OCI-LY3 (cell line): ENCODE results near the gene VPS13A.

Source experiments
- CTCF ChIP-seq: fragments of 200-600, 300-600 bp; sonication (generic); IDR thresholded peaks from 2 replicates; pipeline ENCODE4 v1.5.1; 2014; ENCODE audit warnings: antibody characterized with exemption, low read length, low read depth
- EZH2phosphoT487 ChIP-seq: fragments of 200-600 bp; shearing (Covaris generic); IDR thresholded peaks from 2 replicates; pipeline ENCODE4 v1.6.1; 2018; ENCODE audit warnings: antibody characterized with exemption, mixed run types, low read depth

GRCh38 chr9:77215874-77216273 is 38.5 kb downstream of the VPS13A start:
- TF ChIP-seq CTCF: peak; percentile 13; the same call in 1 of the 2 replicates
- TF ChIP-seq EZH2phosphoT487: no peak
